Measurements from ENCODE around the gene ADAMTS7.
"Not testable (repeated sequence)": the region's sequence is repeated elsewhere in the genome, so short reads cannot be mapped to it uniquely, and the experiment has no call there.

Gene ADAMTS7

DNA sequence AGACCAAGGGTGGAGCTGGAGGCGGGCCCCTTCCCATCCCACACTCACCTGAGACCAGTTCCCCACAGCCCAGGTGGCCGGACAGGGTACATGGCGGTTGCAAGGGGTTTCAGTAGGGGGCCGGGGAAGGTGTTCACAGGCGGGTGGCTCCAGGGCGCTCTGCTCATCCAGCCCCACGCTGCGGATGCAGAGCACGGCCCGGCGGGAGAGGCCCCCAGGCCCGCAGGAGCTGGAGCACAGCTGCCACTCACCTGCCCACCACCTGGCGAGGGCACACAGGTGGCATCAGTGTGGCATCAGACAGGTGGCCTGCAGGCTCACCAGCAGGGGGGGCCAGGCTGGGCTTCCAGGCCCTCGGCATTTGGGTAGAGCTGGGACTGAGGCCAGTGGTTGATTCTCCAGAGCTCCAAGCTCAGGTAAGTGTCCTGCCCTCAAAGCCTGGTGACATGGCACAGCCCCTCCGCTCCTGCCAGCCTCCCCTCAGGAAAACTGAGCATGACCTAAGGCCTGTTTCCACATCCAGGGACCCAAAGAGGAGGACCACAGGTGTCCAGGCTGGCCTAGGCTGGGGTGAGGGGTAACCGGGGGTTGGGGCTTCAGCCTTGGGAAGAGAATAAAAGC lies 43.8 kb downstream of the ADAMTS7 start:
- H3K4me3 ChIP-seq (ENCODE audit: low read depth, low read length), result no peak overlapping the region
- no peak for TF ChIP-seq CTCF (IDR thresholded peaks at IDR 0.05; ENCODE audit: low read depth, low read length)

- not testable (repeated sequence) for H3K4me3 ChIP-seq (ENCODE audit: low read depth, low read length)
These were observed 44.6 kb downstream of the ADAMTS7 start for GRCh38 chr15:78766641-78767071.

GRCh38 chr15:78766041-78766440 lies 45.2 kb downstream of the ADAMTS7 start:
- TF ChIP-seq CTCF (IDR thresholded peaks at IDR 0.05; ENCODE audit: low read depth, low read length), result no peak

GRCh38 chr15:78765154-78765860 lies 46.0 kb downstream of the ADAMTS7 start:
- not testable (repeated sequence) for H3K4me3 ChIP-seq (ENCODE audit: low read depth, low read length)

More at GRCh38 chr15:78766041-78766440, 45.2 kb downstream of the ADAMTS7 start:
- no peak overlapping the region for H3K4me3 ChIP-seq (ENCODE audit: low read depth, low read length)

DNA sequence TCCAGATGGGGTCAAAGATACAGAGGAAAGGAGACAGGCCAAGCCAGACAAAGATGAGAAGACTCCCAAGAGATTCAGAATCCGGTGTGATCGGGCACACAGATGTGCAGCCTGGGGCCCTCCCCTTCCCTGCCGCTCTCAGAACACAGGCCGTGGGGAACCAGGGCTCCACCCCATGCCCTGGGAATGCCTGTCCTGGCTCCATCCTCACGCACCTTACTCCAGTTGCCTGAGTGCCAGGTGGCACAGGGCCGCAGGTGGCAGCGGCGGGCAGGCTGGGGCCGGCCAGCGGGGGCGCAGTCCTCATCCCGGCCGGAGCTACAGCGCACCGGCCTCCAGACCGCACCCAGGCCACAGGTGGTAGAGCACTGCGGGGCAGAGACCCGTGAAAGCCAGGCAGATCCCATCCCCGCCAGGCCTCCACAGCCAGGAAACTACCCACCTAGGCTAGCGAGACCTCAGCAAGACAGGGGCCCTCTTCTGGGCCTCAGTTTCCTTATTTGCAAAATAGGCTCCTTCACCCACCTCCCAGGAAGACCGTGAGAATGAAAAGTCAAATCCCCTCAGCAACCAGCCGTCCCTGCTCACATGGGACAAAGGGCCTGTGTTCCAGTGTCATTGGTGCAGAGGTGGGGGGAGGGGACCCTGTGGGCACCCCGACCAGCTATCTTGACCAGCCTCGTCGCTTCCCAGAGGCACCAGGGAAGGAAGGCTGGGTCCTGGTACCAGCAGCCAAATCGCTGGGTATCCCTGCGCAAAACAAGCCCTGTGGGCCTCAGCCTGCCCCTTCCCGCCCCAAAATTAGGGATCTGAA lies 46.7 kb downstream of the ADAMTS7 start:
- H3K4me3 ChIP-seq (ENCODE audit: low read depth, low read length), result not testable (repeated sequence)

DNA sequence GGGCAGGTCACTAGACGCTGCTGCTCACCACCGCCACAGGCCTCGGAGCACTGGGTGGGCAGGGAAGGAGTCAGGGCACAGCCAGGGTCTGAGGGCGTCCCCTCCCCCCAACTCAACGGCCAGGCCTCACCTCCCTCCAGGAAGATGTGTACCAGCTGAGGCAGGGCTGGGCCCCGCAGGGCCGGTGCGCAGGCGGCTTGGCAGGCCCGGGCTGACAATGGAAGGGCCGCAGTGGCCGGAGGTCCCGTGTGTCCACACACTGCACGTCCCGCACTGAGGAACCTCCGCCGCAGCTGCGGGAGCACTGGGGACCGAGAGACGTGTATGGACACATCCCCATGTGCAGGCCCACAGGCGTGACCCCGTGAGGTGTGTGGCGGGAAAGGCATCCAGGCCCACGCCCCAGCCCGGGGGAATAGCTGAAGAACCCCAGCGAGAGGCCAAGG lies 47.4 kb downstream of the ADAMTS7 start:
- no peak overlapping the region for H3K4me3 ChIP-seq (ENCODE audit: low read depth, low read length)
- no peak for TF ChIP-seq CTCF (IDR thresholded peaks at IDR 0.05; ENCODE audit: low read depth, low read length)

- no peak for TF ChIP-seq CTCF (IDR thresholded peaks at IDR 0.05; ENCODE audit: low read depth, low read length)
These were observed 48.1 kb downstream of the ADAMTS7 start for GRCh38 chr15:78762985-78763795.

GRCh38 chr15:78762386-78762961 lies 48.8 kb downstream of the ADAMTS7 start:
- not testable (repeated sequence) for H3K4me3 ChIP-seq (ENCODE audit: low read depth, low read length)

More at GRCh38 chr15:78762985-78763795, 48.1 kb downstream of the ADAMTS7 start:
- H3K4me3 ChIP-seq (ENCODE audit: low read depth, low read length), result no peak overlapping the region
